GM06990 (cell line): ENCODE measurements around the gene CNTFR.

Experiments used
- DNase-seq: peaks from one replicate; pipeline ENCODE4 v3.0.0-alpha.2; 2011; ENCODE audit not compliant: insufficient read length; ENCODE audit errors: extremely low read depth
- H3K27me3 ChIP-seq: replicated peaks from 2 replicates; pipeline ENCODE4 v1.6.0; 2011; ENCODE audit warnings: low read length; ENCODE audit not compliant: control insufficient read depth, insufficient read depth
- H3K36me3 ChIP-seq: 2 replicates; pipeline ENCODE4 v1.5.1; 2011; ENCODE audit warnings: low read length; ENCODE audit not compliant: control insufficient read depth, insufficient read depth
- H3K4me3 ChIP-seq: replicated peaks from 2 replicates; pipeline ENCODE4 v1.5.1; 2011; ENCODE audit warnings: low read depth, mild to moderate bottlenecking, control low read depth, low read length
- TF ChIP-seq, protein P1 (sequence below): IDR thresholded peaks from 2 replicates; pipeline ENCODE4 v1.5.1; 2011; ENCODE audit warnings: low read length, control low read depth, mild to moderate bottlenecking, inconsistent platforms; ENCODE audit not compliant: insufficient read depth, poor library complexity, severe bottlenecking

The CNTFR gene

DNA sequence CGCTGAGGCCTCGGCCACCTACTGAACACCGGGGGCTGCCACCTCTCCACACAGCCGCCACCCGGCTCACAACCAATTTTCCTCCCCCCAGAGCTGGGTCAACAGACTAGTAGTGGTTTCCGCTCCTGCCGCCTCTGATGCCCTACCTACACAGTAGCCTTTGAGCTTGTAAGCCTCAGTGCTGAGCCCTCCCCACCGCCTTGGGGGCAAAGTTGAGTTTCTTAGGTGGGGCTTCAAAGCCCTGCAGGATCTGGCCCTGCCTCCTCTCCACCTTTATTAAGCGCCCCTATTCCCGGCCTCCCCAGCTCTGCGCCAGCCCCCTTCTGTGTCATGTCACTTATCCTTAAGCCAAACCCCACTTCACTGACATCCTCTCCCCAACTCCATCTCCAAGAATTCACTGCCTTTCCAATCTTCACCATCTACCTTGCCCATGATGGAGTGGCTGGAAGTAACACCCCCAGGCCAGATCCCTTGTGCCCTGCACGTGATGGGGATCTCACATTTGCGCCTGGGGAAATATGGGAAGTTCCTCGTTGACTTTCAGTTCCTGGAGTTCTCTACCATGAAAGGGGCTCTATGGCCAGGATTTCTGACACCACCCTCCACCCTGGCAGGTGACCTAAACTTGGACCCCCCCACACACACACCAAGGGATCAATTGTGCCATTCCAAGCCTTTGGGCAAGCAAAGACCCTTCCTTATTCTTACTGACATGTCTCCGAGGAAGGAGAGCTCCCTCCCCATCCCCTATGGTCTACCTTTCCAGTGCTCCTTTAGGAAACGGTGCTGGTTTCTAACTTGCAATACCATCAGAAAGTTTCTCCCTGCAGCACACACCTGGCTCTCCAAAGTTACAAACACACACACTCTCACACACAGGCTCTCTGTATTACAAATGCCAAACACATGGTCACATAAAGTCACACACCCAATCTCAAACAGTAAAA is 2.7 kb upstream of the CNTFR start:
- no peaks in the 10 kb centered on the region for H3K36me3 ChIP-seq
- H3K4me3 ChIP-seq: no peak overlapping the region
- no peak for DNase-seq
- TF ChIP-seq, protein P1, sequence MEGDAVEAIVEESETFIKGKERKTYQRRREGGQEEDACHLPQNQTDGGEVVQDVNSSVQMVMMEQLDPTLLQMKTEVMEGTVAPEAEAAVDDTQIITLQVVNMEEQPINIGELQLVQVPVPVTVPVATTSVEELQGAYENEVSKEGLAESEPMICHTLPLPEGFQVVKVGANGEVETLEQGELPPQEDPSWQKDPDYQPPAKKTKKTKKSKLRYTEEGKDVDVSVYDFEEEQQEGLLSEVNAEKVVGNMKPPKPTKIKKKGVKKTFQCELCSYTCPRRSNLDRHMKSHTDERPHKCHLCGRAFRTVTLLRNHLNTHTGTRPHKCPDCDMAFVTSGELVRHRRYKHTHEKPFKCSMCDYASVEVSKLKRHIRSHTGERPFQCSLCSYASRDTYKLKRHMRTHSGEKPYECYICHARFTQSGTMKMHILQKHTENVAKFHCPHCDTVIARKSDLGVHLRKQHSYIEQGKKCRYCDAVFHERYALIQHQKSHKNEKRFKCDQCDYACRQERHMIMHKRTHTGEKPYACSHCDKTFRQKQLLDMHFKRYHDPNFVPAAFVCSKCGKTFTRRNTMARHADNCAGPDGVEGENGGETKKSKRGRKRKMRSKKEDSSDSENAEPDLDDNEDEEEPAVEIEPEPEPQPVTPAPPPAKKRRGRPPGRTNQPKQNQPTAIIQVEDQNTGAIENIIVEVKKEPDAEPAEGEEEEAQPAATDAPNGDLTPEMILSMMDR: no peak
- peaks cover 10% of the 10 kb centered on the region for H3K27me3 ChIP-seq

DNA sequence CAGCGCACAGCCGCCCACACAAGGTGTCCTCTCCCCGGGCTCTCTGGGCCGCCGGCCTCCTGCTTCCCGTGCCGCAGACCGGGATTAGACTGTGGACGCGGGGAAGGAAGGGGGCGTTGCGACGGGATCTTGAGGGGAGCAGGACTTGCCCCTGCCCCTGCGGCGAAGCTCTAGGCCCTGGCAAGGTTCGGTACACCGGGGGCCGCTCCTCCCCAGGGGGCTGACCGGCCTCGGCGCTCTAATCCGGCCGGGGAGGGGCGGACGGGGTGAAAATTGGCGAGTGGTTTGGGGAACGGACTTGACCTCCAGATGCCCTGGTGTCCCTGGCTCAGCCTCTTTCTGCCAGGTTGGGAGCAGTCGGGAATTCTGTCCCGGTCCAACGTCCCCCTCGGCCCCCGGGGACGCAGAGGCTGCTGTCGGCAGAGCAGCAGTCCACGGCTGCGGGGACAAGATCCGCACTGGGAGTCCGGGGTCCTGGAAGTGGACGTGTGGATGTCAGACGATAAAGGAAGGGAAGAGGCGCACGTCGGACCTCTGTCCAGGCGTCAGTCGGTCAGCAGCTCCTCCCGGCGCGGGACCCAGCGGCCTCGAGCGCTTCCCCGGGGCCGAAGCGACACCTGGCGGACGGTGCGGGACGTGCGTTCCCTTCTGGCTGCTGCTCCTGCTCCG is 1.9 kb upstream of the CNTFR start:
- no peaks in the 10 kb centered on the region for H3K36me3 ChIP-seq
- H3K4me3 ChIP-seq: no peak overlapping the region; the same call in 1 of the 2 replicates
- peak; percentile 75 for DNase-seq
- H3K27me3 ChIP-seq: peaks cover 10% of the 10 kb centered on the region
- TF ChIP-seq, protein P1: peak; percentile 96

DNA sequence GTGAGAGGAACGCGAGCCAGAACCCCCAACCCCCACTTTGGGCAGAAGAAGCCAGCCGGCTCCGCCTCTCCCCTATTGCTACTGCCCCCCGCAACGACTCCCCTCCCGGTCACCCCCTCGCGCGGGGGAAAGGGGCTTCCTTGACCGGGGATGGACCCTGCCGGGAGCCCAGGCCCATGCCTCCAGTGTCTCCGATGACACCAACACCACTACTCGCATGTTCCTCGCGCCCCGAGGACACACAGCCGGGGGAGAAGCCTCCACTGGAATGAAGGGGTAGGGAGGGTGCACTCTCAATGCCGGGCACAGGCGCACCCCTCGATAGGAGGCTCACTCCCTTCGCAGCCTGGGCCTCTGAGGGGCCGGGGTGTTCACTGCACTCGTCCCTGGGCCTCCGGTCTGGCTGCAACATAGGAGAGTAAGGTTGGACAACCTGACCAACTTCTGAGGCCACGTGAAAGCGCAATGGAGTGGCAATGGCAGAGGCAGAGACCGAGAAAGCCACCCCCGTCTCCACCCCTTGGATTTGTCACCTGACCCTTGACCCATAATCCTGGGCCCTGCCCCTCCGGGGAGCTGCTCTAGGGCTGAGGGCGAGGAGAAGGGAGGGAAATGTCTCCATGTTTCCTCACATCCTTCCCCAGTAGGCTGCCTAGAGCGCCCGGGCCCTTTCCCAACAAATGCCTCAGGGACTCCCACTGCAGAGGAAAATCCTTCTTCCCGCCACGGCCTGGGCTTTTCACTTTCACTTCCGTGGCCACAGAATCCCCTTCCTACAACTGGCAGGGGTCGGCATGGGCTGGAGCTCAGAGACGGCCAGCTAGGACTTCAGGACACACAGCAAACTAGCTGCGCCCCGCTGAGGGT is 1.1 kb upstream of the CNTFR start:
- Histone ChIP-seq H3K27me3 (peaks cover 13% of the 10 kb centered on the region), H3K4me3 (no peak overlapping the region; the same call in 1 of the 2 replicates), H3K36me3 (no peaks in the 10 kb centered on the region)
- TF ChIP-seq, protein P1: no peak
- DNase-seq: peak; percentile 16

DNA sequence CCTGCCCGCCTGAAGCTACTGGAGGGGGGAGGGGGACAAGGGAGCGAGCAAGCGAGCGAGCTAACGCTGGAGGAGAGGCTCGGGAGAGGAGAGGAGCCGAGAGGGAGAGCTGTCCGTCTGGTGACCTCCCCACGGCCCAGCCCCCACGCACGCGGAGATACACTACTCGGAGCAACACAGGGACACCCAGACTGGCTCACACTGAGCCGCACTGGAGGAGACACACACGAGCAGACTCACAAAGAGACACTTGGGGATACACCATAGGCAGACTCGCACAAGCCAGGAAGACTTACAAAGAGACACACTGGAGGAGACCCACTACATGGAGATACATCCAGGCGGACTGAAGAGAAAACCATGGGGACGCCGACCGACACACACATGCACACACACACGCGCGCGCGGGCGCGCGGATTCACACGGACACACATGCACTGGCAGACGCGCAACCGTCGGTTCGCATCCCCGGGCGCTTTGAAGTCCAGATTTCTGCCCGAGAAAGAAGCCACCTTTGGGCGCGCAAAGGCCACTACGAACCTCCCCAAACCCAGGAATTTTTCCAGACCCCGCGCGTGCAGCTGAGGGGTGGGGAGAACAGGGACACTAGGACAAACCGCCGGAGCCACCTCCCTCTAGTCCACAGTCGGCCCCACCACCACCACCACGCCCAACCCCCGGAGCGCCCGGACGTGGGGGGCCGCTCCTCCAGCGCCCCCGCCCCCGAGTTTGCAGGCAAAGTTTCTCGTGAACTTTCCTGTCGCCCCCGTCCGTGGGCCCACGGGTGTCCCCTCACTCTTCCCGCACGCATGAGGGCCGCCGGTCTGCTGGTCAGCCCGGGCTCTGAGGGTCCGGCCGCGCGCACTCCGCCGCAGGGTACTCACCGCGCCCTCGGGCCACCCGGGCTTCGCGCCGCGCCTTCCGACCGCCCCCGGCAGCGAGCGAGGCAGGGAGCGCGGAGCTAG is 571 bp downstream of the CNTFR start:
- no peak overlapping the region for H3K4me3 ChIP-seq
- TF ChIP-seq, protein P1: no peak
- peaks cover 13% of the 10 kb centered on the region for H3K27me3 ChIP-seq
- peak; percentile 22 for DNase-seq
- no peaks in the 10 kb centered on the region for H3K36me3 ChIP-seq
